GM12873 (cell line): ENCODE data around the gene EHF.

Experiments used
- TF ChIP-seq, protein P1 (sequence below): IDR thresholded peaks from 2 replicates; pipeline ENCODE4 v1.5.1; 2012; ENCODE audit warnings: low read depth, mild to moderate bottlenecking, moderate library complexity, low read length, control low read depth; ENCODE audit not compliant: insufficient read depth; ENCODE audit errors: missing control alignments

Gene EHF

DNA sequence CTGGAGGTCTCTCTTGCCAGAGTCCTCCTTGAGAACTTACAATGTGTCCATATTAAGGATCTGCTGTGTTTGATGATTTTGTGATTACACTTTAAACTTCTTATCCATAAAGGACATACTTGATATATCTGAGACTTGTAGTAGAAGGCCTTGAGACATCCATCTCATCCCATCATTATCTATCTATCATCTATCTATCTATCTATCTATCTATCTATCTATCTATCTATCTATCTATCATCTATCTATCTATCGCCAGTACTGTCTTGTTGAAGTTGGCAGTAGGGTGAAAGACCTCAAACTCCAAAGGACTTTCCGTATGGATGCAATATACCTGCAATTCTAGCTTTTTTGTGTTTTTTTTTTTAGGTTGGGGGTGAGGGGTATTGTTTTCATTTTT, 2.5 kb upstream of the EHF start:
- TF ChIP-seq, protein P1, sequence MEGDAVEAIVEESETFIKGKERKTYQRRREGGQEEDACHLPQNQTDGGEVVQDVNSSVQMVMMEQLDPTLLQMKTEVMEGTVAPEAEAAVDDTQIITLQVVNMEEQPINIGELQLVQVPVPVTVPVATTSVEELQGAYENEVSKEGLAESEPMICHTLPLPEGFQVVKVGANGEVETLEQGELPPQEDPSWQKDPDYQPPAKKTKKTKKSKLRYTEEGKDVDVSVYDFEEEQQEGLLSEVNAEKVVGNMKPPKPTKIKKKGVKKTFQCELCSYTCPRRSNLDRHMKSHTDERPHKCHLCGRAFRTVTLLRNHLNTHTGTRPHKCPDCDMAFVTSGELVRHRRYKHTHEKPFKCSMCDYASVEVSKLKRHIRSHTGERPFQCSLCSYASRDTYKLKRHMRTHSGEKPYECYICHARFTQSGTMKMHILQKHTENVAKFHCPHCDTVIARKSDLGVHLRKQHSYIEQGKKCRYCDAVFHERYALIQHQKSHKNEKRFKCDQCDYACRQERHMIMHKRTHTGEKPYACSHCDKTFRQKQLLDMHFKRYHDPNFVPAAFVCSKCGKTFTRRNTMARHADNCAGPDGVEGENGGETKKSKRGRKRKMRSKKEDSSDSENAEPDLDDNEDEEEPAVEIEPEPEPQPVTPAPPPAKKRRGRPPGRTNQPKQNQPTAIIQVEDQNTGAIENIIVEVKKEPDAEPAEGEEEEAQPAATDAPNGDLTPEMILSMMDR, result no peak

DNA sequence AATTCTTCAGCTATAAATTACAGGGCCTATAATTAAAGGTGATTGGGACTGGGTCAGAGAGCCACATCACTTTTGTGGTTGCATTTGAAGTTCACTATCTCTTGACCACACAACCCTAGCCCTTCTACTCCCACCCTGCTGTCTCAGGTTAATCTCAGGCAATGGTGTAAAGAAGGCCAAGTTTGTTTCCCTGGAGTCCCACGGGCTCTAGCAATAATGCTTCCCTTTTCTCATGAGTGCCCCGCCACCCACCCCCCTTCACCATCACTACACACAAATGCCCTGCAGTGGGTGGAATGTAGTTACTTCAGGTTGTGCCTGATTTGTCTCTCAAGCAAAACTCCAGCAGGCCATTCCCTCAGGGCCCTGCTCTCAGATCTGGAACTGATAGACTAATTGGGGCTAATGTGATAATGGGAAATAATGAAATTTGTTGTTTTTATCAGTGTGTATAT, 1.8 kb upstream of the EHF start:
- TF ChIP-seq, protein P1, result no peak

DNA sequence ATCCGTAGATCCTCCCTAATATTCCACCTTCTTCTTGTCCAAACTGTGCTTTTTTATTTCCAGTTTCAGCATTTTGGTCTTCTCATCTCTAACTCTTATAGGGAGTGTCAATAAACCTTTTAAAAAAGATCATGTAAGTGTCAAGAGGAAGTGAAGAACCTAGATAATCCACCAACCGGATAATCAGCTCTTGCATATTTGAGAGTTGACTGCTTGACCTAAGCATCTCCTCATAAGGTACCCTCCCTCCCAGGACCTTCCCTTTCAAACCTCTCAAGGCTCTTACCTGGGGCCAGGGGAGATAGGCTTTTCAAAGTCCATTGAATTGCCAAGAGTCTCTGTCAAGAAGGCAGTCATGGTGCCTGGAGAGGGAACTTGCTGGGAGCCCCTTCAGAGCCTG, 691 bp upstream of the EHF start:
- TF ChIP-seq, protein P1, result no peak

DNA sequence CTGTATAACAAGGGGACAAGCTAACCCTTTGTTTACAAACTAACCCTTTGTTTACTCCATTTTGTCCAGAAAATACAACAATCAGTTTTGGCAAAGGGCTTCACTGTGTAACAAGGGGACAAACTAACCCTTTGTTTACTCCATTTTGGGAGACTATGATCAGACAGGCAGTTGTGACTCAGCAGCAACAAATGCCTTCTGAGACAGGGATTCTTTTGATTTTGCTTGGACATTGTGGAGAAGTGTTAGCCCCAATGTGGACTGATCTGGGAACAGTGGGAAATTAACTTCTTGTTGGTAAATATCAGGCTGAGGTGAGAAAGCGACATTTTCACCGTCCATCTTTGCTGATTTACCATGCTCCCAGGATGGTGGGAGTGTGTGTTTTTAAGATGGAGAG, 983 bp downstream of the EHF start:
- TF ChIP-seq, protein P1, result no peak

DNA sequence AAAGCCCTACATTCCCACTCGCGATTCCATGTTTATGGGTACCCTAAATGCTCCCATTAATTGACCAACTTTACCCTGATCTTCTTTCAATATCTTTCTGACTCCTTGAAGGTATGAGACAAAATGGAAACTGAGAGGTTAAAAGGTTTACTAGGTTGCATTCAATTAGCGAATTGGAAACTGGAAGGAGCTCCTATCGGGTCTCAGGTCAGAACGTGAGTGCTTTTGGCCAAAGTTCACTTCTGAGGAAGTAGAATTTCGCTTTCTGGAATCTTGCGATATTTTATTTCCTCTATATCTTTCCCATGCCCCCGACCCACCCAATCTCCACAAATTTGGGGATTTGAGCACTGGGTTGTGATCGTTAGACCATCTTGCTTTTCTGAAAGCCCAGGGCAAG, 2.6 kb downstream of the EHF start:
- TF ChIP-seq, protein P1, result no peak

DNA sequence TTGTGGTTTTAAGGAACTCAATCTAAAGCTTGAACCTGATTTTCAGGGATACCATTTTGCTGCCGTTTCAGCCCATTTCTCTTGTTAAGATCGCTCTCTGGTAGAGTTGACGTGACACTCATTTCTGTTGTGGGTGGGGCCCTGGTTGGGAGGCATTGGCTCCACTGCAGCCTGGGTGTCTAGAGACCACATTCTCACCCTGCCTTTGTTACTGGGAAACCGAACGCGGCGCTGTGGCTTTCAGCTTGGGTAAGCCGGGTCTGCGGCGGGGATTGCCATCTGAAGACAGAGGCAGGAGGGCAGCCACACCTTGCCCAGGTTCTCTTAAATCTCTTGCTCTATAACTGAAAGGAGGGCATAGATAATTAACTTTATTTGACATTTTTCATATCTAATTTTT, 3.2 kb downstream of the EHF start:
- TF ChIP-seq, protein P1, result no peak

DNA sequence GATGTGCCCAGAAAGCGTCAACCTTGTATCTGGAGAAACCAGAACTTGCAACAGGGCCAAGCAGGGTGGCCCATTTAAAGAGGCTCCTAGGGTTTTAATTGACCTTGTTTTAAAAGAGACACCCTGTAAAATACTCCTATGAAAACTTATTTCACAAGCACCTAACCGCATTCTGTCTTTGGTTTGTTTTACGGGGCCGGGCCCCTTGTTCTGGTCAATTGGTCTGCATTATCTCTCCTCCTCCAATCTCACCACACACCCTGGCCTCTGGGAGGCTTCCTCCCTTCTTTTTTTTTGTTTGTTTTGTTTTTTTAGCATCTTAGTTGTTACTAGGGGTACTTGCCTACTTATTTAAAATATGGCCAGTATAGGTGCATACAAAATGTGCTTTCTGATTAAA, 4.7 kb downstream of the EHF start:
- TF ChIP-seq, protein P1, result no peak
